SU-DHL-6 (cell line): ENCODE measurements around the gene TRIM38.

ENCODE experiments used
- H2AFZ ChIP-seq: fragments of 200-600 bp; sonication (generic); 2 replicates; pipeline ENCODE4 v1.6.1; 2014; ENCODE audit warnings: low read depth, mild to moderate bottlenecking, moderate library complexity, mixed read lengths, antibody characterized with exemption, low read length; ENCODE audit not compliant: severe bottlenecking
- H3F3A ChIP-seq: fragments of 200-600 bp; shearing (Covaris generic); 2 replicates; pipeline ENCODE4 v1.6.0; 2016; ENCODE audit warnings: antibody characterized with exemption, mild to moderate bottlenecking; ENCODE audit not compliant: insufficient read depth
- H3K27ac ChIP-seq: fragments of 200-600 bp; sonication (generic); 2 replicates; pipeline ENCODE4 v1.5.1; 2016; ENCODE audit warnings: low read depth, mild to moderate bottlenecking, low read length, moderate library complexity, mixed read lengths
- H3K27me3 ChIP-seq: fragments of 200-600 bp; sonication (generic), shearing (Covaris generic); 2 replicates; pipeline ENCODE4 v1.6.0; 2014; ENCODE audit warnings: mild to moderate bottlenecking, low read length
- H3K36me3 ChIP-seq: fragments of 200-600 bp; sonication (generic); 2 replicates; pipeline ENCODE4 v1.6.1; 2014; ENCODE audit warnings: mild to moderate bottlenecking, low read length, mixed read lengths
- H3K4me2 ChIP-seq: fragments of 300-600, 200-600 bp; shearing (Covaris generic), sonication (generic); 2 replicates; pipeline ENCODE4 v1.6.0; 2014; ENCODE audit warnings: low read length, low read depth, mild to moderate bottlenecking; ENCODE audit not compliant: poor library complexity, severe bottlenecking
- H3K4me3 ChIP-seq: fragments of 200-600 bp; sonication (generic); 2 replicates; pipeline ENCODE4 v1.5.1; 2014; ENCODE audit warnings: antibody characterized with exemption, low read length, mild to moderate bottlenecking, mixed read lengths; ENCODE audit not compliant: insufficient read depth, poor library complexity, severe bottlenecking
- H3K79me2 ChIP-seq: fragments of 200-600 bp; sonication (generic); 2 replicates; pipeline ENCODE4 v1.6.1; 2014; ENCODE audit warnings: mild to moderate bottlenecking, low read length, moderate library complexity; ENCODE audit not compliant: insufficient read depth
- H3K9ac ChIP-seq: fragments of 200-600 bp; sonication (generic); 2 replicates; pipeline ENCODE4 v1.7.0; 2014; ENCODE audit warnings: mild to moderate bottlenecking, low read length
- H3K9me2 ChIP-seq: fragments of 200-600 bp; sonication (generic); replicated peaks from 2 replicates; pipeline ENCODE4 v1.6.1; 2014; ENCODE audit warnings: low read length; ENCODE audit not compliant: insufficient read depth
- H3K9me3 ChIP-seq: fragments of 200-600 bp; sonication (generic); 2 replicates; pipeline ENCODE4 v1.6.1; 2014; ENCODE audit warnings: low read length, mixed read lengths; ENCODE audit not compliant: insufficient read depth
- H4K20me1 ChIP-seq: fragments of 200-600 bp; sonication (generic); 2 replicates; pipeline ENCODE4 v1.6.1; 2014; ENCODE audit warnings: low read depth, mild to moderate bottlenecking, antibody characterized with exemption, low read length, moderate library complexity, mixed read lengths
- EZH2phosphoT487 ChIP-seq: fragments of 200-600 bp; sonication (generic), shearing (Covaris generic); conservative IDR thresholded peaks from 2 replicates; pipeline ENCODE4 v1.6.1; 2018; ENCODE audit warnings: mild to moderate bottlenecking, antibody characterized with exemption, low read length, moderate library complexity, mixed read lengths
- TF ChIP-seq, protein P1 (sequence below): fragments of 200-600 bp; sonication (generic); IDR thresholded peaks from one replicate; pipeline ENCODE4 v1.5.1; 2017; ENCODE audit warnings: antibody characterized with exemption, mild to moderate bottlenecking, low read length, moderate library complexity; ENCODE audit not compliant: insufficient read depth, poor library complexity, severe bottlenecking

The TRIM38 gene

DNA sequence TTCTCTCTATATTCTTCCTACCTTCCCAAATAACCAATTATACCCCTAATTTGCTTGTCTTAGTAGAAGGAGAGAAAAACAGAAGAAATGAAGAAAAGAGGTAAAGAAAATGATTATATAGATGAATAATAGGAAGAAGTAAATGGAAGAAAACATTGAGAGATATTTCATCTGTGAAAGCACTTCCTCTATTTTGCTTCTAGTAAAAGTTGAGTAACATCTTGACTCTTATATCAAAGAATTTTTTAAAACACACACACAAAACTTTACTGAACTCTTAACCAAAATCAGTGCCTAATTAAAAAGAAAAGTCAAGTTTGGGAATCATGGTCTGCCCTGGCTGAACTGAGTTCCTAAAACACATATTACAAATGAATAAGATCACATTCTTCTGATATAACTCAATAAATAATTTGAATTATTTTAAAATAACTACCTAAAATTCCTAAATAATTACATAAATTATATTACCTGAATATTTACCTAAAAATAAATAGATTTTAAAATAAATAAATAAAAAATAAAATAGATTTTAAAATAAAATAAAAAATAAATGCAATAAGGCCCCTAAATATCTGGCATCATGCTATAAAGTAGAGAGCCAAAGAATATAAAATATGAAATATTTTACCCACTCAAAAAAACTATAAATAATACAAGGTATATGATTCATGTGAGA lies 40.9 kb upstream of the TRIM38 start:
- Histone ChIP-seq H3F3A (no peaks in the 10 kb centered on the region), H3K79me2 (no peaks in the 10 kb centered on the region), H3K4me3 (no peak overlapping the region), H3K9me2 (no peaks in the 10 kb centered on the region), H3K9me3 (no peaks in the 10 kb centered on the region), H3K36me3 (no peaks in the 10 kb centered on the region), H4K20me1 (no peaks in the 10 kb centered on the region), H3K9ac (no peak overlapping the region), H3K27me3 (no peaks in the 10 kb centered on the region), H2AFZ (no peak overlapping the region), H3K27ac (no peak overlapping the region), H3K4me2 (no peak overlapping the region)
- TF ChIP-seq, protein P1, sequence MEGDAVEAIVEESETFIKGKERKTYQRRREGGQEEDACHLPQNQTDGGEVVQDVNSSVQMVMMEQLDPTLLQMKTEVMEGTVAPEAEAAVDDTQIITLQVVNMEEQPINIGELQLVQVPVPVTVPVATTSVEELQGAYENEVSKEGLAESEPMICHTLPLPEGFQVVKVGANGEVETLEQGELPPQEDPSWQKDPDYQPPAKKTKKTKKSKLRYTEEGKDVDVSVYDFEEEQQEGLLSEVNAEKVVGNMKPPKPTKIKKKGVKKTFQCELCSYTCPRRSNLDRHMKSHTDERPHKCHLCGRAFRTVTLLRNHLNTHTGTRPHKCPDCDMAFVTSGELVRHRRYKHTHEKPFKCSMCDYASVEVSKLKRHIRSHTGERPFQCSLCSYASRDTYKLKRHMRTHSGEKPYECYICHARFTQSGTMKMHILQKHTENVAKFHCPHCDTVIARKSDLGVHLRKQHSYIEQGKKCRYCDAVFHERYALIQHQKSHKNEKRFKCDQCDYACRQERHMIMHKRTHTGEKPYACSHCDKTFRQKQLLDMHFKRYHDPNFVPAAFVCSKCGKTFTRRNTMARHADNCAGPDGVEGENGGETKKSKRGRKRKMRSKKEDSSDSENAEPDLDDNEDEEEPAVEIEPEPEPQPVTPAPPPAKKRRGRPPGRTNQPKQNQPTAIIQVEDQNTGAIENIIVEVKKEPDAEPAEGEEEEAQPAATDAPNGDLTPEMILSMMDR, result no peak
- no peak for TF ChIP-seq EZH2phosphoT487

GRCh38 chr6:25922301-25922700 lies 40.3 kb upstream of the TRIM38 start:
- Histone ChIP-seq H3K4me3 (no peak overlapping the region), H3K27ac (no peak overlapping the region), H3K9me2 (no peaks in the 10 kb centered on the region), H3K9ac (no peak overlapping the region), H2AFZ (no peak overlapping the region), H3K4me2 (no peak overlapping the region), H3K79me2 (no peaks in the 10 kb centered on the region), H4K20me1 (no peaks in the 10 kb centered on the region), H3K36me3 (no peaks in the 10 kb centered on the region), H3K27me3 (no peaks in the 10 kb centered on the region), H3K9me3 (no peaks in the 10 kb centered on the region), H3F3A (no peaks in the 10 kb centered on the region)
- TF ChIP-seq, protein P1, result no peak
- TF ChIP-seq EZH2phosphoT487, result no peak

GRCh38 chr6:25925876-25926275 lies 36.7 kb upstream of the TRIM38 start:
- Histone ChIP-seq H3K4me2 (no peak overlapping the region), H3F3A (no peaks in the 10 kb centered on the region), H3K27ac (no peak overlapping the region), H3K4me3 (no peak overlapping the region), H2AFZ (no peak overlapping the region), H3K9me2 (no peaks in the 10 kb centered on the region), H3K27me3 (no peaks in the 10 kb centered on the region), H3K9ac (no peak overlapping the region), H3K79me2 (no peaks in the 10 kb centered on the region), H3K36me3 (no peaks in the 10 kb centered on the region), H4K20me1 (no peaks in the 10 kb centered on the region), H3K9me3 (no peaks in the 10 kb centered on the region)
- TF ChIP-seq, protein P1, result no peak
- TF ChIP-seq EZH2phosphoT487, result no peak

DNA sequence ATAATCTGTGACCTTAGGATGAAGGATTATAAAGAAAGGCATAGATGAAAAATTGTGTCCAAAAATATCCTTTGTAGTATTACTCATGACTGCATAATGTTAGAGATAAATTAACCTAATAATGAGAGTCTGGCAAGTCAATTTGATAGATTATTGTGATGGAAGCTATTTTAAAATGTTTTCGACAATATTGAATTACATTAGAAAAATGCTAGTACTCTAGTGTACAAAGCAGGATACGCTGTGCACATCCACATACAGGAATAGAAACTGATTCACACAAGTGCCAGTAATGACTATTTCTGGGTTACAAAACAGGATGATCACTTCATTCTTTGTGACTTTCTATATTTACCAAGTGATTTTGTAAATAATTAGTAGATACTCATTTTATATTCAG lies 35.4 kb upstream of the TRIM38 start:
- Histone ChIP-seq H3F3A (no peaks in the 10 kb centered on the region), H3K27me3 (no peaks in the 10 kb centered on the region), H3K9me3 (no peaks in the 10 kb centered on the region), H3K9me2 (no peaks in the 10 kb centered on the region), H3K4me3 (no peak overlapping the region), H2AFZ (no peak overlapping the region), H4K20me1 (no peaks in the 10 kb centered on the region), H3K4me2 (no peak overlapping the region), H3K79me2 (no peaks in the 10 kb centered on the region), H3K9ac (no peak overlapping the region), H3K36me3 (no peaks in the 10 kb centered on the region), H3K27ac (no peak overlapping the region)
- TF ChIP-seq EZH2phosphoT487, result no peak
- TF ChIP-seq, protein P1, result no peak
